K562 (cell line): Measurements from ENCODE around the gene KPTN. TPM values are rescaled to one million over a fixed set of nuclear protein-coding genes. Genes with fewer than 3 reads are reported as not detected.
A peak's percentile ranks its signal among the peaks of the same experiment; 100 is the strongest.

ENCODE experiments used
- ATAC-seq: fragments of 200-7000 bp; cut with Tn5 transposase; 3 replicates; pipeline ENCODE4 v1.9.1; 2020; ENCODE audit warnings: moderate library complexity
- BruUV-seq: library from RNA; stranded (reverse); fragments of 400-500 nt; replicated peaks from 2 replicates; lab custom pipeline; 2021; lab: Mats Ljungman, UMichigan
- CTCF ChIA-PET: fragments of 300-600 bp; formaldehyde crosslinking; extraction: SDS; loops from one replicate; lab custom pipeline; 2021; ENCODE audit warnings: low intra/inter-chr PET ratio; lab: Yijun Ruan, JAX
- POLR2A ChIA-PET: fragments of 300-600, 350-650 bp; sonication (Branson Sonifier 250); formaldehyde crosslinking; extraction: SDS; loops from one replicate; lab custom pipeline; 2021; ENCODE audit warnings: antibody characterized with exemption, inconsistent platforms; lab: Yijun Ruan, JAX
- DNase-seq, 4 experiments: peaks; one replicate each; pipeline versions ENCODE4 v3.0.0 to v3.0.0-alpha.2; 2011 to 2018; ENCODE audit warnings: low spot score in 3 of 4, mixed read lengths in 3 of 4; ENCODE audit errors: extremely low read depth in 1 of 4
- FAIRE-seq: peaks from 2 replicates; lab custom pipeline; 2011; peaks lifted over from hg19 to GRCh38; lab: Jason Lieb, UNC
- H2AFZ ChIP-seq: 2 replicates; pipeline ENCODE4 v1.6.0; 2011; ENCODE audit warnings: low read depth, low read length, control low read depth, inconsistent platforms
- H3K27ac ChIP-seq: fragments of 200-600 bp; 3 replicates; pipeline ENCODE4 v1.8.0; 2011; ENCODE audit warnings: low read depth, mild to moderate bottlenecking, control low read depth, inconsistent platforms, low read length, moderate library complexity, mixed read lengths; ENCODE audit errors: extremely low read depth
- H3K27me3 ChIP-seq, 2 experiments: fragments of 300-600 bp in 1 of 2; 2 replicates in 1 of 2; 3 replicates in 1 of 2; pipeline versions ENCODE4 v1.6.0 to v1.8.0; 2011; ENCODE audit warnings: inconsistent platforms in 2 of 2, low read length in 2 of 2, mild to moderate bottlenecking in 1 of 2, mixed read lengths in 1 of 2, moderate library complexity in 1 of 2; ENCODE audit not compliant: control insufficient read depth in 2 of 2, insufficient read depth in 2 of 2
- H3K36me3 ChIP-seq: fragments of 300-600 bp; 3 replicates; pipeline ENCODE4 v1.8.0; 2011; ENCODE audit warnings: mild to moderate bottlenecking, low read length, inconsistent platforms; ENCODE audit not compliant: control insufficient read depth, insufficient read depth
- H3K4me1 ChIP-seq, 2 experiments: fragments of 200-600 bp in 1 of 2; replicated peaks in 1 of 2; 2 replicates in 1 of 2; 3 replicates in 1 of 2; pipeline versions ENCODE4 v1.5.1 to v1.8.0; 2011; ENCODE audit warnings: inconsistent platforms in 2 of 2, low read length in 2 of 2, mild to moderate bottlenecking in 1 of 2, mixed read lengths in 1 of 2, moderate library complexity in 1 of 2; ENCODE audit not compliant: control insufficient read depth in 2 of 2, insufficient read depth in 2 of 2
- H3K4me2 ChIP-seq: 2 replicates; pipeline ENCODE4 v1.6.1; 2011; ENCODE audit warnings: low read length, control low read depth, inconsistent platforms, mixed read lengths; ENCODE audit not compliant: insufficient read depth
- H3K4me3 ChIP-seq: fragments of 200-600 bp; sonication (generic), shearing (Covaris generic); 2 replicates; pipeline ENCODE4 v1.5.1; 2016; ENCODE audit warnings: control low read depth, inconsistent platforms
- H3K79me2 ChIP-seq: fragments of 200-600 bp; 3 replicates; pipeline ENCODE4 v1.8.0; 2011; ENCODE audit warnings: low read length, inconsistent platforms; ENCODE audit not compliant: control insufficient read depth, insufficient read depth
- H3K9ac ChIP-seq, 2 experiments: 2 replicates each; pipeline versions ENCODE4 v1.6.0 to v1.6.1; 2011; ENCODE audit warnings: low read depth in 2 of 2, low read length in 2 of 2, control low read depth in 1 of 2, inconsistent platforms in 1 of 2, mild to moderate bottlenecking in 1 of 2, mixed read lengths in 1 of 2; ENCODE audit not compliant: insufficient read depth in 1 of 2
- H3K9me1 ChIP-seq: one replicate; pipeline ENCODE4 v1.6.0; 2011; ENCODE audit warnings: inconsistent platforms, mild to moderate bottlenecking, low read length, moderate library complexity; ENCODE audit not compliant: control insufficient read depth, insufficient read depth
- H3K9me3 ChIP-seq: replicated peaks from 2 replicates; pipeline ENCODE4 v1.5.1; 2011; ENCODE audit warnings: low read depth, low read length, inconsistent platforms; ENCODE audit not compliant: control insufficient read depth, insufficient read depth
- H4K20me1 ChIP-seq: replicated peaks from 2 replicates; pipeline ENCODE4 v1.6.1; 2011; ENCODE audit warnings: low read length, inconsistent platforms, mixed read lengths; ENCODE audit not compliant: control insufficient read depth, insufficient read depth
- CBFA2T2 ChIP-seq: fragments of 450-650 bp; conservative IDR thresholded peaks from 2 replicates; pipeline ENCODE4 v1.6.1; 2017; ENCODE audit warnings: mild to moderate bottlenecking
- CTBP1 ChIP-seq: fragments of 450-650 bp; IDR thresholded peaks from 2 replicates; pipeline ENCODE4 v1.6.1; 2016; ENCODE audit warnings: borderline replicate concordance
- ELF4 ChIP-seq: fragments of 450-650 bp; formaldehyde crosslinking; IDR thresholded peaks from 2 replicates; pipeline ENCODE4 v1.4.0; 2022; ENCODE audit warnings: missing genetic modification characterization
- MYBL2 ChIP-seq, 2 experiments: fragments of 450-650 bp in 1 of 2; sonication (generic) in 1 of 2; formaldehyde crosslinking in 1 of 2; IDR thresholded peaks; 2 replicates each; pipeline versions ENCODE4 v1.6.1 to v1.8.1; 2017 to 2022; ENCODE audit warnings: borderline replicate concordance in 1 of 2, inconsistent platforms in 1 of 2, low read depth in 1 of 2, mild to moderate bottlenecking in 1 of 2, missing genetic modification reagents in 1 of 2, moderate library complexity in 1 of 2
- NFIC ChIP-seq: fragments of 450-650 bp; IDR thresholded peaks from 2 replicates; pipeline ENCODE4 v1.6.1; 2017; ENCODE audit warnings: mild to moderate bottlenecking, inconsistent platforms
- NKRF ChIP-seq: fragments of 450-650 bp; IDR thresholded peaks from 2 replicates; pipeline ENCODE4 v1.6.1; 2016; ENCODE audit warnings: borderline replicate concordance
- PHF20 ChIP-seq: fragments of 450-650 bp; IDR thresholded peaks from 2 replicates; pipeline ENCODE4 v1.6.1; 2018; ENCODE audit not compliant: partially characterized antibody
- SRSF3 ChIP-seq: fragments of 200-400 bp; formaldehyde crosslinking; IDR thresholded peaks from 2 replicates; pipeline ENCODE4 v1.6.1; 2016; ENCODE audit warnings: mild to moderate bottlenecking, low read length, moderate library complexity; ENCODE audit not compliant: insufficient read depth
- SUPT5H ChIP-seq: fragments of 450-650 bp; IDR thresholded peaks from 2 replicates; pipeline ENCODE4 v1.6.1; 2016
- THRAP3 ChIP-seq: fragments of 450-650 bp; IDR thresholded peaks from 2 replicates; pipeline ENCODE4 v1.6.1; 2016; ENCODE audit warnings: mild to moderate bottlenecking, inconsistent platforms, borderline replicate concordance
- USF1 ChIP-seq: sonication (generic); formaldehyde crosslinking; IDR thresholded peaks from 2 replicates; pipeline ENCODE4 v1.9.0; 2022; ENCODE audit warnings: mild to moderate bottlenecking, missing genetic modification reagents
- WGBS: fragments of 100-300 bp; shearing (Covaris generic); methylation state at CpG from one replicate; pipeline ENCODE4 v1.1.6; 2016; ENCODE audit warnings: low coverage, mixed read lengths; ENCODE audit not compliant: insufficient coverage; ENCODE audit errors: missing lambda C conversion rate; 5-methylcytosine and 5-hydroxymethylcytosine counted together
- in situ Hi-C: fragments of 300-500 bp; cut with MboI; formaldehyde crosslinking; loops from 4 replicates; pipeline ENCODE4 v1.15.0; 2018; ENCODE audit warnings: inconsistent platforms, mixed read lengths
- intact Hi-C: fragments of 100-400 bp; cut with micrococcal nuclease; formaldehyde crosslinking; loops from 2 replicates; pipeline ENCODE4 v1.14.2; 2022
- polyA plus RNA-seq, 8 experiments: library from polyadenylated mRNA; depleted of rRNA in 4 of 8; stranded (reverse) in 5 of 8; unstranded in 3 of 8; fragments of >200 nt; fragmentation: Nextera tagmentation in 2 of 8; fragmentation: Illumina TruSeq in 1 of 8; extraction: Ambion mirVana in 2 of 8; extraction: Trizol in 1 of 8; gene quantifications; 2 replicates each; pipeline versions ENCODE4 v1.2.1 to v1.2.3, GENCODE V29; 2011 to 2014; ENCODE audit warnings: inconsistent platforms in 1 of 8, missing spikeins in 1 of 8
- total RNA-seq, 7 experiments: library from RNA; depleted of rRNA in 6 of 7; stranded (reverse); fragments of >200 nt in 6 of 7; fragmentation: Illumina TruSeq in 2 of 7; extraction: Trizol in 2 of 7; gene quantifications; 2 replicates each; pipeline versions ENCODE4 v1.2.1 to v1.2.3, GENCODE V29; 2011 to 2021; ENCODE audit warnings: low replicate concordance in 1 of 7

The KPTN gene
- total and polyA plus RNA-seq, 9 of the 15 experiments (the other 6 are each of a cell fraction or from before 2014, with no cell fraction given): 0.56 to 18.2 (median 8.5) TPM

GRCh38 chr19:47490847-47491246 lies 6.8 kb upstream of the KPTN start:
- 70% methylated on average over 3 of the region's 3 CpGs for WGBS
- no peaks in the 10 kb centered on the region for H3K79me2 ChIP-seq
- peak overlapping the region; percentile 30; the same call in 1 of the 3 replicates for H3K27ac ChIP-seq
- H4K20me1 ChIP-seq: no peaks in the 10 kb centered on the region
- H3K4me3 ChIP-seq: no peak overlapping the region
- no peak overlapping the region for H2AFZ ChIP-seq
- CTCF ChIA-PET: no interaction called here
- H3K9ac ChIP-seq: peak overlapping the region in 1 of 2 experiments; percentile 19; a peak in 1 of 4 replicates
- no peak for FAIRE-seq
- no peak overlapping the region for H3K4me2 ChIP-seq
- ATAC-seq: no peak
- peaks cover 62% of the 10 kb centered on the region for H3K36me3 ChIP-seq
- BruUV-seq: no TSS peak
- intact Hi-C loops: no loop called here
- no peak for DNase-seq
- no peaks in the 10 kb centered on the region for H3K9me1 ChIP-seq
- TF ChIP-seq CBFA2T2: 0 out of 2 replicates have a peak, but pooled peaks have one; percentile 7
- no peak for TF ChIP-seq USF1 (CRISPR knock-in tag)
- no peaks in the 10 kb centered on the region for H3K9me3 ChIP-seq
- peaks cover 9 to 71% of the 10 kb centered on the region in 2 experiments; a peak in 4 of 5 replicates for H3K4me1 ChIP-seq
- POLR2A ChIA-PET: interaction anchor here (0.6 to 1.2 kb wide), 5 partner anchors 10 to 1933 kb away, joined by 3 to 4 read pairs (median 3); partner anchors contain the start of gene NAPA
- no peaks in the 10 kb centered on the region for H3K27me3 ChIP-seq
- in situ Hi-C loops: no loop called here

GRCh38 chr19:47490031-47490430 lies 6.0 kb upstream of the KPTN start:
- no TSS peak for BruUV-seq
- Histone ChIP-seq H3K27ac (no peak overlapping the region; the same call in 2 of the 3 replicates), H2AFZ (no peak overlapping the region), H3K9me3 (no peaks in the 10 kb centered on the region), H3K4me3 (no peak overlapping the region), H4K20me1 (no peaks in the 10 kb centered on the region), H3K27me3 (no peaks in the 10 kb centered on the region), H3K4me2 (no peak overlapping the region), H3K79me2 (peaks cover 4% of the 10 kb centered on the region; the same call in 2 of the 3 replicates), H3K9me1 (no peaks in the 10 kb centered on the region), H3K4me1 (peaks cover 3 to 62% of the 10 kb centered on the region in 2 experiments; a peak in 4 of 5 replicates), H3K9ac (no peak overlapping the region), H3K36me3 (peaks cover 64% of the 10 kb centered on the region)
- in situ Hi-C loops (no loop called here), intact Hi-C loops (no loop called here)
- no peak for DNase-seq
- ATAC-seq: no peak
- ChIA-PET POLR2A (interaction anchor here (0.6 to 1.2 kb wide), 3 partner anchors 11 to 1932 kb away, joined by 3 read pairs; partner anchors contain the start of gene NAPA), CTCF (no interaction called here)
- FAIRE-seq: peak; percentile 76
- WGBS: 88% methylated on average over 5 of the region's 7 CpGs
- TF ChIP-seq THRAP3: 0 out of 2 replicates have a peak, but pooled peaks have one; percentile 46
- 0 out of 2 replicates have a peak, but pooled peaks have one; percentile 10 for TF ChIP-seq NFIC
- TF ChIP-seq MYBL2 (IDR thresholded peaks at IDR 0.05; ENCODE audit: low read depth): 0 out of 2 replicates have a peak, but pooled peaks have one; percentile 15
- TF ChIP-seq MYBL2 (CRISPR knock-in tag; IDR thresholded peaks at IDR 0.05; ENCODE audit: borderline replicate concordance): no peak
- peak; percentile 49 for TF ChIP-seq SUPT5H
- TF ChIP-seq PHF20: peak; percentile 45
- TF ChIP-seq SRSF3: no peak
- TF ChIP-seq CTBP1: no peak
- peak; percentile 78; the same call in 1 of the 2 replicates for TF ChIP-seq ELF4 (CRISPR knock-in tag)
- TF ChIP-seq NKRF: 0 out of 2 replicates have a peak, but pooled peaks have one; percentile 31
